Left colon (tissue), 2 donors: Measurements from ENCODE around the gene PLA2G4A. TPM values are rescaled to one million over a fixed set of nuclear protein-coding genes. Genes with fewer than 3 reads are reported as not detected.

Experiments used
- ATAC-seq: fragments of 200-7000 bp; cut with Tn5 transposase; one replicate; pipeline ENCODE4 v1.9.1; 2020; ENCODE audit warnings: mild to moderate bottlenecking, moderate library complexity
- DNase-seq, 2 donors: peaks; one replicate each; pipeline ENCODE4 v3.0.0-alpha.2; 2020
- intact Hi-C, 2 donors: fragments of 100-400 bp; cut with DNase I in 1 of 2; cut with micrococcal nuclease in 1 of 2; formaldehyde crosslinking; loops; one replicate each; pipeline versions ENCODE4 v1.11.2 to v1.14.0; 2022; cut with DNase I, micrococcal nuclease
- total RNA-seq, 2 donors: library from RNA; stranded (reverse); fragmentation: NEBNext Ultra II Directional; extraction: Animal tissue kit (Norgen Biotek cat#: 25700); gene quantifications; one replicate each; pipeline ENCODE4 v1.2.1, GENCODE V29; 2021
- donor health status: DM: no; HTN: no; CAD: no.
- donor health status: DM: yes; HTN: yes; CAD: no.

PLA2G4A gene
- total RNA-seq, 2 donors from 2014 or later, result 3.6 to 5.8 TPM

DNA sequence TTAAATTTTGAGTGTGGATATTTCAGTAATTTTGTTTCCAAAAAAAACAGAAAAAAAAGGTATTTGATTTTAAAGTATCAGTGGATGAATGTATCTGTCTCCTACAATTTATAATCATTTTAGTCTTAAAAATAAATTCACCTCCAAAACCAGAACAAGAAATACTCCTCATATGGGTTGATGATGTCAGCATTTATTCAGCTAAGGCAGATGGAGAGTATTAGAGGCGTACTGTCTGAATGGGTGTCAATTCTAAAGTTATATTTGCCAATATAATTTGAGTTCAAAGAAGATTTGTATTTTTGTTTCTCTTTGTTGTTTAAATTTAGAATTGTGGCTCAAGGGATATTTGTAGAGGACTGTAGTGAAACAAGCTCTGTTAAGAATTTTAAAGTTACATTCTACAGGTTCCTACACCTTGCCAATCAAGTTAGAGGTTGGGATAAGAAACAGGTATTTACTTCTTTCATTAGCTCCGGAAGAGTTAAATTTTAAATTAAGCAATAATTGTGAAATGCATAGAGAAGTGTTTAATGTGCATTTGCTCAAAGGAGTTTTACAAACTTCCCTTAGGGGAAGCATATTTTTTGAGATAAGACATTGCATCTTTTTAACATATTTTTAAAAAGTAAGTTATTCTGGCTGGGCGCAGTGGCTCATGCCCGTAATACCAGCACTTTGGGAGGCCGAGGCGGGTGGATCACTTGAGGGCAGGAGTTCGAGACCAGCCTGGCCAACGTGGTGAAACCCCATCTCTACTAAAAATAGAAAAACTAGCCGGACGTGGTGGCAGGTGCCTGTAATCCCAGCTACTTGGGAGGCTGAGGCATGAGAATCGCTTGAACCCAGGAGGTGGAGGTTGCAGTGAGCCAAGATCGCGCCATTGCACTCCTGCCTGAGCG, 1.2 kb downstream of the PLA2G4A start:
- no peak for ATAC-seq
- intact Hi-C loops, result loop anchor here in 1 of 2 donors (10.0 kb wide), 1 partner anchor 155 kb away; no protein-coding TSS in a partner anchor
- no peak for DNase-seq

DNA sequence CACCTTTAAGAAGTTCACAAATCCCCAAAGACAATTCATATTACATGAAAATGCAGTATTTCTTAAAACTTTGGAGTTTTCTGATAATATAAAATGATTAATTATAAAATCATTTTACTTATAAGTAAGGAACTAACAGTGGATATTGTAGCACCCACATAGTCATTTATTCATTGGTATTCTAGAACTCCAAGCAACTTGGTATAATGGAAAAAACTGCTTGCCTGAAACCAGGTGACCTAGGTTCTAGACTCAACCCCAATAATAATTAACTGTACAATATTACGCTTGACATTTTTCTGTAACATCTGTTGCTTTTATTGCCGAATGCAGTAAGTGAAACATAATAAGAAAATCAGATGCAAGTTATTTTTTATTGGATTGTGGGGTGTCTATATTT, 2.4 kb downstream of the PLA2G4A start:
- ATAC-seq (no peak), DNase-seq (no peak)
- intact Hi-C loops, result loop anchor here in 1 of 2 donors (10.0 kb wide), 1 partner anchor 154 kb away; no protein-coding TSS in a partner anchor

DNA sequence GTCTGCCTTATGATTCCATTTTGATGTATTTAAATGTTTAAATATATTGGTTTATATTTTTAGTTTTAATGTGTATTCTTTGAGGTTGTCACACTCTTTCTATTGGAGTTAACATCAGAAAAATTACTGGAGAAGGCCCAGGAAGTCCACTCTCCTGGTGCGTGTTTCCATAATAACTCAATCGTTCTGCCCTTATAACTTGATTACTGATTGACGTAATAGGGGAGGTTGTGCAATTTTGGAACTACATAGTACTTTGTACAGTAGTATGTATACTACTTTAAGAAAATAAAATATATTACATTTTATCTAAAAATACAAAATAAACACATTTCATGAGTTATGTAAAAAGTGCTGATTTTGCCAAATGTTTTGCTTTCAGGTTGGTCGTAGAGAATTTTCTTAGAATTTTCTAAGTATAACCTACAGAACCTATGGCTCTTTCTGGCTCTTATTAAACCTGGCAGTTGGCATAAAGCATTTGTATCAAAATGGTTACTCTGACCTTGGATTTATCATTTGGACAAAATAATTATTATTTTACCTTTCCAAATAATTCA, 5.7 kb downstream of the PLA2G4A start:
- ATAC-seq (no peak), DNase-seq (no peak)
- intact Hi-C loops, result loop anchor here in 1 of 2 donors (10.0 kb wide), 1 partner anchor 150 kb away; no protein-coding TSS in a partner anchor

DNA sequence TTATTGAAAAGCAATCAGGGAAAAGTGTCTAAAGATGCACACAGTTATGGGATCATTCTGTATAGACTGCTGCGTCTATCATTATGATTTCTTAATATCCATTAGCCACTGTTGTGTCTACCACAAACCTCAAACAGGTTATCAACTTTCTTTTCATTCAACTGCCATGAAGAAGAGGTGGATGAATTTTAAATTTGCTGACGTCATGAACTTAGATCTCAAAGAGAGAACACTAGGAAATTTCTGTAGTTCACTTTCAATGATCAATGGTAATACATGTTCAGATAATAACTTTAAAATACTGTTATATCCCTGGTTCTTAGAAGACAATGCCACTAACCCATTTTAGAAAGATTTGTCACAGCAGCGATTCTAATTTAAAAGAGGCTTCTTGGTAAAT, 6.7 kb downstream of the PLA2G4A start:
- DNase-seq, result no peak
- ATAC-seq, result no peak
- intact Hi-C loops, result loop anchor here in 1 of 2 donors (10.0 kb wide), 1 partner anchor 149 kb away; no protein-coding TSS in a partner anchor

DNA sequence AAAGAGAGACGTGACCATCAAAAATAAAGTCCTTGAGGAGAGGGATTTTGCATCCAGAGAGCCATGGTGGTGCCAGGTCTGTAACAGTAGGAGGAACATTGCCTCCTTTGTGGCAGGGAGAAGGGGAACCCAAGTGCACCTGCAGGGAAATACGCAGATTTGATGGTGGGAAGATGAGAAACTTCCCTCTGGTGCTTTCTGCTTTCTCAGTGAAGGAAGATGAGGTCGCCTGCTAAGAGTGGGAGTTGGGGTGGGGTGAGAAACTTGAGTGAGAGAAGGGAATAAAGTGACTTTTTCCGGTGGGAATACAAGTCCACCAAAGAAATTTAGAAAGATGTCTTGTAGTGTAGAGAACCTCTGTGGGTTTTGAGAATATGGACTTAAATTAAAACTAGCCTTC, 9.1 kb downstream of the PLA2G4A start:
- DNase-seq (no peak), ATAC-seq (no peak)
- intact Hi-C loops, result loop anchor here in 1 of 2 donors (10.0 kb wide), 1 partner anchor 147 kb away; no protein-coding TSS in a partner anchor

DNA sequence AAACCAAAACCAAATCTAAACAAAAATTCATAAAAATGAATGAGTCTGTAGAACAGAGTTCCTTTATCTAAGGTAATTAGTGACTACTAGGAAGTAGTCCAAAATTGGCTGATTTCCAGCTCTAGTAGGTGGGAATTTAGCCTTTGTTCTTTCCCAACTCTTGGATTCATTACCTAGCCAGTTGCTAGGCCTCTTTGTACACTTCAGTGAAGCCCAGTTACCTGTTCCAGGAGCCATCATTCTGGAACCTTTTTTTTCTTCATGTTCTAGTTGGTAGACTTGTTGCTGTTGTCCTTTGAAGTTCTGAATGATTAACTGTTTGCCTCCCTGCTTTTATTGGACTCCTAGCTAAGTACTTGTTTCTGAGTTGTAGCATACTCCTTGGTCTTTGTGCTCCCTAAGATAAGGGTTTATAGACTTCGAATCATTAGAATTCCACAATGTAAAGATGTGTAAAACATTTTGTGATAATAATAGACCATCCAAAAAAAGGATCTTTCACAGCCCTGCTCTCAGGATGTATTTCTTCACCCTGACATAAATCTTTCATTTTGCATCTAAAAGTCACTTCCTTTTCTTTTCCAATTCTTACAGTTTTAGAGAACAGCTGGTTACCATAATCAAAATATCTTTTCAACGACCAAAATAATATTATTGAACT, 9.8 kb downstream of the PLA2G4A start:
- intact Hi-C loops, result loop anchor here in 1 of 2 donors (10.0 kb wide), 1 partner anchor 146 kb away; no protein-coding TSS in a partner anchor
- ATAC-seq, result no peak
- DNase-seq, result no peak

DNA sequence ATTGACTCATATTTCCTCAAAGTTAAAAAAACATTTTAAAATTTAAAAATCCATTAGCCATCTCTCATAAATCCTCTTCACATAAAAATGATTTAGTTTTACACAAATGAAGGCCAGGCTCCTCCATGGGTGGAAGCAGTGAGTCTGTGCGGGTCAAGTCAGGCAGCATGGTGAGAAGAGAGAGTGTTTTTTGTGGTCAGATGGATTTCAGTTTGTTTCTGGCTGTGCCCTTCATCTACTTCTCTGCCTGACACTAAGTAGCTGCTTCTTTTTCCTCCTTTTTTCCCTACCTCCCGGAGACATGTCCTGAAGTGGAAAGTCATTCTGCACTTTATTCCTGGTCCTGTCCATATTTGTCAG, 10.3 kb downstream of the PLA2G4A start:
- intact Hi-C loops, result loop anchor here in 1 of 2 donors (10.0 kb wide), 1 partner anchor 146 kb away; no protein-coding TSS in a partner anchor
- no peak for ATAC-seq
- no peak for DNase-seq

DNA sequence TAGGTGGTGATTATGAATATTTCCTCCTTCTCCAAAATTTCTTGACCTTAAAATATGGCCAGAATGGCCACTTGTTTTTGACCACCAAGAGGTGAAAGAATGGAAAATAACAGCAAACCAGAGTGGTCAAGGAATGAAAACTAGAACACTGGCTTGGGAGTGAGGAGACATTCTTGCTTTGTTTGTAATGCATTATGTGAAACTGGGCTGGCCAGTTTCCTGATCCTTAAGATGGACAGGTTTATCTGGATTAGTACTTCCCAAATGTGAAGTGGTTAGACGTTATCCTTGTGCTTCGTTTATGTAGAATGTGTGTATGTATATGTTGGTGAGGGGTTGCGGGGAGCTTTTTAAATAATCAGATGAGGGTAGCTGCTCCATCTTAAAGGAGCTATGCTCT, 12.8 kb downstream of the PLA2G4A start:
- ATAC-seq (no peak), DNase-seq (no peak)
- intact Hi-C loops, result no loop called here

DNA sequence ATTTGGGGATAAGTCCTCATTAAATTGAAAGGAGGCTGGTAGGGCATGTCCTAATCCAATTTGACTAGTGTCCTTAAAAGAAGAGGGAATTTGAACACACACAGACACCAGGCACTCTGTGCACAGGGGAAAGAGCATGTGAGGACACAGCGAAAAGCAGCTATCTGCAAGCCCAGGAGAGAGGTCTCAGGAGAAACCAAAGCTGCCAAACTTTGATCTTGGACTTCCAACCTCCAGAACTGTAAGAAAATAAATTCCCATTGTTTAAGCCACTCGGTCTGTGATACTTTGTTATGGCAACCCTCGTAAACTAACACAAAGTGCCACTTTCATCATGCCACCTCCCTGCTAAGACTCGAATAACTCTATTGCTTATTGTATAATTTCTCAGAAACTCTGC, 13.8 kb downstream of the PLA2G4A start:
- intact Hi-C loops, result no loop called here
- DNase-seq, result no peak
- ATAC-seq, result peak; percentile 31

DNA sequence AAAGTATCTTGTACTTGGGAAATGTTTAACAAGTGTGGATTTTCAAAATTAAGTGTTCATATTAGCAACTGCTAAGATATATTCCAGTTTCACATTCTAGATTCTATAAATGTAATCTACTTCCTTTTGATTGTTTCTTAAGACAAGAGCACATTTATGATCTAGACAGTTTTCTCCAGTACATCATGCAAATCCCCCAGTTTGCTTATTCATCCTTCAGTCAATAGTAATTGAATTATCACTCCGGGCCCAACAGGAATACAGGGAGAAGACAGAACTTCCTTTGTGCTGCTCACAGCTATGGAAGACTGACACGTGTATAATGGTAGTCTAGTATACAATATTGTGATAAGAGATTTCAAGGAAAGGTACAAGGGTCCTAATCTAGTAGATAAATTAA, 14.5 kb downstream of the PLA2G4A start:
- ATAC-seq (no peak), DNase-seq (no peak)
- intact Hi-C loops, result no loop called here

DNA sequence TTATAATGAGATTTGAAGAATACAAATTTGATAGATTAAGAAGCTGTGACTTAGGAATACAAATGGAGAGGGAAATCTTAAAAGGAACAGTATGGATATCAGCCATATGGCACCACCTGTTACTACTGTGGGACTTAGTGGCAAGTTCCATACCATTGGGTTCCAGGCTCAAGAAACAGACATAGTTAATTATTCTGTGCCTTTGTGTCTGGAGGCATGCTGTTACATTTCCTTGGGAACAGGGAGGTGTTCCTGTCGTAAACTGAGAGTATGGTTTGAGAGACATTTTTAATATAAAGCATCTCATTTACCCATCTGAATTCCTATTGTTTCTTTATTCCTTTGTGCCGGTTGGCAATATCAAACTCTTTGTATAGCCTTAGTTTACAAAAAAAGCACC, 15.2 kb downstream of the PLA2G4A start:
- ATAC-seq, result no peak

DNA sequence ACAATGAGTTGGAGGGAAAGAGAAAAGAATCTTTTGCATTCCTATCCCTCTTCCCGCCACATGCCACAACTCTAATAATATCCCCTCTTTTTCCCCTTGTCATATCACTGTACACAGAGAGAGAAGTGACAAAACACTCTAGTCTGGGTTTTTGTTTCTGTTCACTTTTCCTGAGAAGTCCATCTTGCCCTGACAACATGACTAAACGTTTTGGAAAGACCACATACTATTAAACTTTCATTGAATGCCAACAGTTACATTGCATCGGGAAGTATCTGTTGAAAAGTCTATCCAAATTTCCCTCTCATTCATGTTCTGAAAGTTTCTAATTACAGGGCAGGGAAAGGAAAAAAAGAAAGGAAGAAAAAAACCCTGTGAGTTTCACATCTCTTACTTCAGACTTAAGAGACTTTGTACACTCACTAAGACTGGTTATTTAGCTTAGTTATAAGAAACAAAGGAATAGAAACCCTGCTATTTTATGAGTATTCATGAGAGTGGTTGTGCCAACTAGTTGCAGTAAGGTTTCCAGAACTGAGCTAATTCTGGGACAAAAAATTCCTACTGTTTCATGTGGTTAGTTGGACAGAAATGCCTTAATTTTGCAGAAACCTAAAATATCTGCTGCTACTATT, 16.9 kb downstream of the PLA2G4A start:
- intact Hi-C loops, result no loop called here
- DNase-seq, result no peak
- ATAC-seq, result no peak

More for the DNA sequence above, 15.2 kb downstream of the PLA2G4A start:
- intact Hi-C loops, result no loop called here
- no peak for DNase-seq

DNA sequence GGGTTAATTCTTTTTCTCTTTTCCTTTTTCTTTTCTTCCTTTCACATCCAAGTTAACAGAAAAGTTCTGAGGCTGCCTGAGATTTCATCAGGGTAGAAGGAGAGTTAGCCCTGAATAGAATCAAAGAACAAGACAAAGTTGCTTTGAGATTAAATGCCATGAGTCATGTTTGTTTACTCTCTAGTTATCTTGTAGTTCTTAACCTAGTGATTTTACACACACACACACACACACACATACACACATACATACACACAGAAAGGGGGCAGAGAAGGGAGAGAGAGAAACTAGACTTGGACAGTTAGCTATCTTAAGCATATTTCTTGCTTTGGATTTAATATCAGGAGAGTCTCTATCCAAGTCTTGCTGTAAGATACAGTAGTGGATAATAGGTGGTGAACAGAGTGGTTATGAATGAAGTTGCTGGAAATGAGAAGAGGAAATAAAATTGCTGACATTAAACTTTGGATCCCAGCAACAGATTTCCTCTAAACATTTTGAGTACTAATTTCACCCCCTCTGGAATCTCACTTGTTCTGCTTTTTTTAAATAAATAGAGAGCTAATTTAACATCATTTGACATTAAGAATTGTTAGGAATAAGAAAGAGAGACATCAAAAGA, 19.9 kb downstream of the PLA2G4A start:
- ATAC-seq, result peak; percentile 37
- intact Hi-C loops, result no loop called here
- no peak for DNase-seq

DNA sequence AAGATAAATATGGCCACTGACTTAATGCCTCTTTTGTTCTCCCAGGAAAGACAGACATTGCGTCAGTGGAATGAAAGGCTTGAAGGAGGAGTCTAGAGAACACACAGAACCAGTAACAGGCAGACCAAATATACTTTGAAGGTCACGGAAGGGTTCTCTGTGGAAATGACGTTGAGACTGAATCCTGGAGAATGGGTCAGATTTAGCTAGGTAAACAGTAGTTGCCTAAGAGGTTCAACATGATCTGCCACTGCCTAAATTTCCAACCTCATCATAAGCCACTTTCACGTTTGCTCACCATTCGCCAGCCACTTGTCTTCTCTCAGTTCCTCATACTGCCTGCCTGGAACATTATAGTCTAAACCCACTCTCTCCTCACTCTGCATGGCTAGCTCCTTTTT, 20.5 kb downstream of the PLA2G4A start:
- intact Hi-C loops, result no loop called here
- ATAC-seq (no peak), DNase-seq (no peak)

DNA sequence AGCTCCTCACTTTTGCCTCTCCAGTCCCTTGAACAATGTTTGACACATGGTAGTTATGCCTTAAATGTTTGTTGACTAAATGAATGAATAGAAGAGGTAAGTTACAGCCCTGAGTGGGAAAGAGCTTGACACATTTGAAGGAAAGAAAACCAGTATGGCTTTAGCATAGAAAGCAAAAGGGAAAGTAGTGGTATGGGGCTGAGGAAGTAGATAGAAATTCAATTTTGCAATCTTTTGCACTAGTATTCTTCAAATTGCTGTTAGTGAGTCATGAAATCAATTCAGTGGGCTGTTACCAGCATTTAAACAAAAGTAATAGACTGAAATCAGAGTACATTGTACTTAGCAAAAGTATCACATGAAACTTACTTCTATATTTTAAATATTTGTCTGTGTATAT, 21.1 kb downstream of the PLA2G4A start:
- no peak for ATAC-seq
- intact Hi-C loops, result no loop called here
- DNase-seq, result no peak

DNA sequence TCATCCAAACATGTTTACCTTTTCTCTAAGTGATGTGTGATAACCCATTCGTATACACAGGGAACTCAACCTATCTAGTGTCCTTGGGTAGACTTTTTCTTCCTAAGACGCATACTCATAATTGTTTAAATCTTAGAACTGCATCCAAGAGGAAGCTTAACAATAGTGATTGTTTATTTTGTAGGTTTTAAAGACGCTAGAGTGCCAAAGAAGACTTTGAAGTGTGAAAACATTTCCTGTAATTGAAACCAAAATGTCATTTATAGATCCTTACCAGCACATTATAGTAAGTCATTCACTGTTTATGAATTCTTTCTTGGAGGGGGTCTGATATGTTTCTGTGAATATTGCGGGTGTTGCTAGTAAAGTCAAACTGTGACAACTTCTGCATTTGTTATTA, 25.4 kb downstream of the PLA2G4A start:
- no peak for DNase-seq
- no peak for ATAC-seq
- intact Hi-C loops, result no loop called here

DNA sequence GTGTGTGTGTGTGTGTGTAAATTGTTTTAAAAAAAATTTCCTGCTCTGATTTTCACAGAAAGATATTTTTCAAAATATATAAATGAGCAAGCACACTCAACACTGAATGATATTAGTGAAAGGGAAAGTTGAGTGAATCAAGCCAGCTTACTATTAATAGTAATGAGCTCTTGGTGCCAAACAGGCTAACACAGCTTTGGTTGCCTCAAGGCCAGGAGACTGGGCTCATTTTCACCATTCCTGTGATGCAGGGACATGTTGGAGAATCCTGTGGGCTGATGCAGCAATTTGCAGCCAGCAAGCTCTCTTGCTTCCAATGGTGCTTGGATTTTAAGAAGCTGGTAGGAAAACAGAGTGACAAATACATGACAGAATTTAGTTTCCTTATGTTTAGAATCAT, 30.2 kb downstream of the PLA2G4A start:
- DNase-seq, result no peak
- intact Hi-C loops, result no loop called here
- ATAC-seq, result no peak

DNA sequence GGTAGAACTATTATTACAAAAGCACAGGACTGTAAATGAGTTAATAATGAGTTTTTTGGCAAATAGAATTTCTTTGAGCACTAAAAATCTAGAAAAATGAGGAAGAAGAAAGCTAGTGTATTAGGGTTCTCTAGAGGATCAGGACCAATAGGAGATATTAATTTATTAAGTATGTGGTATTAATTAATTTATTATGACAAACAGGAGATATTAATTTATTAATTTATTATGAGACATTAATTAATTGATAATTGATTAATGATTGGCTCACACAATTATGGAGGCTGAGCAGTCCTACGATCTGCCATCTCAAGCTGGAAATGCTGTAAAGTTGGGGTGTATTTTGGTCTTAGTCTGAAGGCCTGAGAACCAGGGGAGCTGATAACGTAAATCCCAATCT, 31.2 kb downstream of the PLA2G4A start:
- no peak for DNase-seq
- no peak for ATAC-seq
- intact Hi-C loops, result no loop called here

DNA sequence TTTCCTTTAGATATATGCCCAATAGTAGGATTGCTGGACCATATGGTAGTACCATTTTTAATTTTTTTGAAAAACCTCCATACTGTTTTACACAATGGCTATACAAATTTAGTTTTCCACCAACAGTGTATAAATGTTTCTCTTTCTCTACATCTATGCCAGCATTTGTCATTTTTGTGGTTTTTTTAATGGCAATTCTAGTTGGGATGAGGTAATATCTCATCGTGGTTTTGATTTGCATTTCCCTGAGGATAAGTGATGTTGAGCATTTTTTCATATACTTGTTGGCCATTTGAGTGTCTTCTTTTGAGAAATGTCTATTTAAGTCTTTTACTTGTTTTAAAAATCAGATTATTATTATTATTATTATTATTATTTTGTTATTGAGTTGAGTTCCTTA, 35.5 kb downstream of the PLA2G4A start:
- DNase-seq (no peak), ATAC-seq (no peak)
- intact Hi-C loops, result no loop called here
